ENCODE measurements around the gene LLGL1. TPM values are rescaled to one million over a fixed set of nuclear protein-coding genes. Genes with fewer than 3 reads are reported as not detected.

Gene LLGL1
- total RNA-seq, 2 donors from 2014 or later = 19.5 to 22.3 TPM

DNA sequence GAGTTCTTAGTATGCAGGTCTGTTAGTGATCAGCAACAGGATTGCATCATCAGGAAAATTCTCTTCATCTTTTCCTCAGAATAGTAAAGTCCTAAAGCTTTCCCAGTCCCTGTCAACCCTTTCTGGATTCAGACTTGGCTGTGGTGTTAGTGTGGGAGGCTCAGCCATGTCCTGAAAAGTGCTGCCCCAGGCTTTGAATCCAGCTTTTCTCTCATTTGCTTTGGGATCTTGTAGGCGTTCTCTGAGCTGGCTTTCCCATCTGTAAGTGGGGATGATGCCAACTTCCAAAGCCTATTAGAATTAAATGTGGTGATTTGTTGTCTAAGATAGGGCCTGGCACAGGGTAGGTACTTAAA is 38.8 kb upstream of the LLGL1 start:
- H3K9me3 Mint-ChIP-seq = no peaks in the 10 kb centered on the region
- no peaks in the 10 kb centered on the region for H3K27me3 Mint-ChIP-seq
- H3K27ac Mint-ChIP-seq = peak overlapping the region; percentile 95
- ATAC-seq (replicated peaks) = no peak
- H3K36me3 Mint-ChIP-seq (ENCODE audit: low read depth) = peaks cover 93% of the 10 kb centered on the region
- H3K4me3 Mint-ChIP-seq = peak overlapping the region; percentile 91
- peaks cover 40% of the 10 kb centered on the region for H3K4me1 Mint-ChIP-seq

DNA sequence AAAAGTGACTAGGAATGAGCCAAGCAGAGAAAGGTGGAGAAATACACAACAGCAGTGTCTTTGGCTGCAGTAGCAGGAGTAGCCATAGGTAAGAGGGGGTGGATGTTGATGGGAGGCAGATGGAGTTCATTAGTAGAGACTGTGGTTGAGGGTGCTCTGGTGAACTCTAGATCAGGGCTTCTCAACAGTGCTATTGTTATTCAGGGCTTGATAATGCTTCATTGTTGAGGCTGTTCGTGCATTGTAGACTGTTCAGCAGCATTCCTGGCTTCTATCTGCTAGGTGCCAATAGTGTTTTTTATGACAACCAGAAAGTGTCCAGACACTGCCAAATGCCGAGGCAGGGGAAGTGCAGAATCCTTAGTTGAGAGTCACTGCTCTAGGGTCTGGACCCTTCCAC is 38.2 kb upstream of the LLGL1 start:
- ATAC-seq (replicated peaks) = no peak
- H3K27me3 Mint-ChIP-seq = no peaks in the 10 kb centered on the region
- peak overlapping the region; percentile 91 for H3K4me3 Mint-ChIP-seq
- peak overlapping the region; percentile 95 for H3K27ac Mint-ChIP-seq
- H3K36me3 Mint-ChIP-seq (ENCODE audit: low read depth) = peaks cover 93% of the 10 kb centered on the region
- H3K4me1 Mint-ChIP-seq = peaks cover 34% of the 10 kb centered on the region
- no peaks in the 10 kb centered on the region for H3K9me3 Mint-ChIP-seq

DNA sequence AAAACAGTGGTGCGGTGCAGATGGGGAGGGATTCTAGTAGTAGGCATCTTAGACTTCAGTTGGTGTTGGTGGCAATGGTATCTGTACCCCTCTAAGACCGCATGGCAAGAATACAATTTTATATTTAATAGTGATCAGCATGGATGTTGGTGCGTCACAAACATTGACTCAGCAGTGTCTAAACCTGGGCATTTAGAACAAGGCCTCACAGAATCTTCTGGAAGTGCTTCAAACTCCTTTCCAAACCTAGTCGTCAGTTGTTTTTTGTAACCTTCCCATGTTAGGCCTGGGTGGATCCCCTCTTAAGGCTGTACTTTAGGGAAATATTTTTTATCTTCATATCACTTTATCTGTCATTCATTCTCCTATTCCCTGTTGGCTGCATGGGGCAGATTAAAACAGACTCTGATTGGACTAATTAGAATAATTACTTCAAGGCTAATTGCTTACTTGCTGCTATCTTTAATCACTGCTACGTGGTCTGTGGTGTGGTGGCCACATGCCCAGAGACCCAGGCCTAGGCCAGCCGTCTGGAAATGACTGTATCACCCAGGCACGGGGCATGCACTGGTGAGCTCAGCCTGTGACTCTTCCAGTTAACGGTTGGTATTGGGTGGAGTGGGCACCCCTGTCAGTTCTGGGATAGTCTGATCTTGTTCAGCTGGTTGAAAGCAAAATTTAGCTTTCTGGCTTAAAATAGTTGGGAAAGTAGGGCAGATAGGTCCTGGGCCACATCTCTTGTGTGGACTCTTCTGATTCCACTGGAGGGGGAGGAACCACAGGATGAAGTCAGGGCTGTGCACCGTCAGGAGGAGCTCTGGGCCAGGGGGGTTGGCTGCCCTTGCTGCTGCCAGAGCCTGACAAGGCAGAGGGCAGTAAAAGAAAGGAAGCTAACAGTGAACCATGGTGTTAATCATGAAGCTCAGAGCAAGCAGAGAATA is 37.3 kb upstream of the LLGL1 start:
- ATAC-seq (replicated peaks) = peak; percentile 32
- H3K27me3 Mint-ChIP-seq = no peaks in the 10 kb centered on the region
- H3K4me3 Mint-ChIP-seq = peak overlapping the region; percentile 91
- H3K4me1 Mint-ChIP-seq = peaks cover 33% of the 10 kb centered on the region
- H3K9me3 Mint-ChIP-seq = no peaks in the 10 kb centered on the region
- peaks cover 94% of the 10 kb centered on the region for H3K36me3 Mint-ChIP-seq (ENCODE audit: low read depth)
- H3K27ac Mint-ChIP-seq = peak overlapping the region; percentile 95

DNA sequence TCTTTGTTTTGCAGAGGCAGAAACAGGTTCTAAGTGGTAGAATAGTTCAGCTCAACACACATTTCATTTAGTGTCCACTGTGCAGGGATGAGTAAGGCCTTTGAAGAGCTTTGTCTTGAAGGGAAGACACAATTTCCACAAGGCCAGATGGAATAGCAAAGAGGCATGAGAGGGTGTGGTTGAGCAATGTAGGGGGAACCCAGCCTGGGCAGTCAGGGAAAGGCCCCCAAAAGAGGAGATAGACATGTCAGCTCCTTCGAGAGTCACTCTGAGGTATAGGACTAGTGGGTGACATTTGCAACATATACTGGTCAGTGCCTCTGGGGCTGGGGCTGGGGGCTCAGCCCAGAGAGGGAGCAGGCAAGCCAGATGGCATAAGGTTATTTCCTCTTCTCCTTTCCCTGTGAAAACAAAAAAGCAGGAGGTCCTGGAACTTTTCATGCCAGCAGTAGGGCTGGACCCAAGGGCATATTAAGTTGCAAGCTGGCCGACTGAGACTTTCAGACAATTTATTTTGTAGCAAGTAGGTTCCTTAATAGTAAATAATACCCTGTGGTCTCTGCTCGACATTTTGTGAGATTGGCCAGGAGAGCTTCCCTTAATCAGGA is 34.7 kb upstream of the LLGL1 start:
- no peaks in the 10 kb centered on the region for H3K27me3 Mint-ChIP-seq
- H3K36me3 Mint-ChIP-seq (ENCODE audit: low read depth) = peaks cover 97% of the 10 kb centered on the region
- H3K4me3 Mint-ChIP-seq = peak overlapping the region; percentile 49
- H3K4me1 Mint-ChIP-seq = peaks cover 39% of the 10 kb centered on the region
- ATAC-seq (replicated peaks) = no peak
- H3K27ac Mint-ChIP-seq = peak overlapping the region; percentile 32
- no peaks in the 10 kb centered on the region for H3K9me3 Mint-ChIP-seq

DNA sequence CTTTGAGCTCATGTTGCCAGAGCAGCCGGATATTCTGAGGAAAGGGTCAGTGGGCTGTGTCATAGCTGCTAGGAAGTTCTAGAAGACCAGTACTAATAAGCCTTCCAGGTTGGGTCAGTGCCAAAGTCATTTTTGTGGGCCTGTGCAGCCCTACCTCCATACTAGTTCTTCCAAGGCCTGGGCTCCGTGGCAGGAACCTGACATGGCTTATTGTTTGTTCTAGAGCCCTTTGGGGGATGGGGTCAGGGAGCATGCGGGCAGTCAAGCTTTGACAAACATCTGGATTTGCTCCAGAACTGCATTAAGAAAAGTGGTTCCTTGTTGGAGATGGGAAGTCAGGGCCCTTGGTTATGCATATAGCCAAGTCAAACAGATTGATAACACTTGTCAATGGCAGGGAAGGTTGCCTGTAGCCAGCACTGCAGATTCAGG is 34.2 kb upstream of the LLGL1 start:
- Mint-ChIP-seq H3K9me3 (no peaks in the 10 kb centered on the region), H3K36me3 (ENCODE audit: low read depth) (peaks cover 97% of the 10 kb centered on the region), H3K27ac (no peak overlapping the region), H3K4me1 (peaks cover 39% of the 10 kb centered on the region), H3K4me3 (peak overlapping the region; percentile 49), H3K27me3 (no peaks in the 10 kb centered on the region)
- no peak for ATAC-seq (replicated peaks)

DNA sequence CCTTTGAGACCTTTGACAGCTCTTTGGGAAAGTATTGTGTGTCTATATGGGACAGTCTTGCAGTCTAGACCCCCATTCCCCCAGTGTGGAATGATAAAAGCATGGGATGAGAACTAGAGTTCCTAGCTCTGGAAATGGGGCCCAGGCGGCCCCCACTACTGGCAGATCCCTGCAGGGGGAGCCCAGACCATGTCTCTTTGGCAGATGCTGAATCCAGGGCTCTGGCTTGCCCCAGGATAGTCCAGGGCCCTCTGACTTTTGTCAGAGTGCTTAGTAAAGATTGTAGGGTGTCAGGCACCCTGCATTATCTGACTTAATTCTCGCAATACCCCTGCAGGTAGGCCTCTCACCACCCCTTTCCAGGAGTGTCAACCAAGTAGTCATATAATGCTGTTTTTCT is 33.5 kb upstream of the LLGL1 start:
- H3K27me3 Mint-ChIP-seq = no peaks in the 10 kb centered on the region
- H3K4me3 Mint-ChIP-seq = peak overlapping the region; percentile 49
- H3K36me3 Mint-ChIP-seq (ENCODE audit: low read depth) = peaks cover 97% of the 10 kb centered on the region
- no peak for ATAC-seq (replicated peaks)
- H3K27ac Mint-ChIP-seq = no peak overlapping the region
- H3K9me3 Mint-ChIP-seq = no peaks in the 10 kb centered on the region
- peaks cover 36% of the 10 kb centered on the region for H3K4me1 Mint-ChIP-seq

DNA sequence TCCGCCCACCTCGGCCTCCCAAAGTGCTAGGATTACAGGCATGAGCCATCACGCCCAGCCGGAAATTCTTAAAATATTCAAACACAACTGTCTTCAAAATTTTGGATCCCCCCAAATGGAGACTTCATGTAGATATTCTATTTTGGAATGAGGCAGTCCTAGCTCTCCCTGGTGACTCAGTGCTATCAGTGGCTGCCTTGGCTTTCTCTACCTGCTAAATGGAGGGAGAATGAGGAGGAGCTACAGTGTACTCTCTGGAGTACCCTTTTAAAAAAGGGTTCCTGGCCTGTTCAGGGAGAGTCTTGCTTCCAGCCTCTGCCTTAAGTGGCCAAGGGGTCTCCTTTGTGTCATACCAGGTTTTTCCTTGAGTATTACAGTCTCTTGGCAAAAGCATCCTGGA is 31.0 kb upstream of the LLGL1 start:
- H3K27me3 Mint-ChIP-seq = no peaks in the 10 kb centered on the region
- peaks cover 37% of the 10 kb centered on the region for H3K4me1 Mint-ChIP-seq
- no peak for ATAC-seq (replicated peaks)
- no peaks in the 10 kb centered on the region for H3K9me3 Mint-ChIP-seq
- H3K27ac Mint-ChIP-seq = no peak overlapping the region
- H3K36me3 Mint-ChIP-seq (ENCODE audit: low read depth) = peaks cover 97% of the 10 kb centered on the region
- H3K4me3 Mint-ChIP-seq = no peak overlapping the region

DNA sequence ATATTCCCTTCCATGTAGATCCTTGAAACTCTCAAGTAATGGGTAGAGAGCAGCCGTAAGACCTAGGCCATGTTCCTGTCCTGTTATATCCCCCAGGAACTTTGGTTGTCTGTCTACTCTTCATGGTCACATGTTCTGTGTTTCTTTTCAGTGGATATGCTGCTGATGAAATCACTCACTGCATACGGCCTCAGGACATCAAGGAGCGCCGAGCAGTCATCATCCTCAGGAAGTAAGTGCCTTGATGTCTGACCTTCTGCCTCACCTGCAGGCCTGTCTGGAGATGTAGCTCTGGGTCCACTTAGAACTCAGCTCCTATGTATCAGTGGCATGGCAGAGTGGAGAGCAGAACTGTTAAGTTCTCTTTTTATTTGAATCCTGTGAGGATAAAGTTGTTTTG is 30.6 kb upstream of the LLGL1 start:
- no peak for ATAC-seq (replicated peaks)
- Mint-ChIP-seq H3K4me3 (no peak overlapping the region), H3K27me3 (no peaks in the 10 kb centered on the region), H3K4me1 (peaks cover 34% of the 10 kb centered on the region), H3K36me3 (ENCODE audit: low read depth) (peaks cover 97% of the 10 kb centered on the region), H3K9me3 (no peaks in the 10 kb centered on the region), H3K27ac (no peak overlapping the region)

DNA sequence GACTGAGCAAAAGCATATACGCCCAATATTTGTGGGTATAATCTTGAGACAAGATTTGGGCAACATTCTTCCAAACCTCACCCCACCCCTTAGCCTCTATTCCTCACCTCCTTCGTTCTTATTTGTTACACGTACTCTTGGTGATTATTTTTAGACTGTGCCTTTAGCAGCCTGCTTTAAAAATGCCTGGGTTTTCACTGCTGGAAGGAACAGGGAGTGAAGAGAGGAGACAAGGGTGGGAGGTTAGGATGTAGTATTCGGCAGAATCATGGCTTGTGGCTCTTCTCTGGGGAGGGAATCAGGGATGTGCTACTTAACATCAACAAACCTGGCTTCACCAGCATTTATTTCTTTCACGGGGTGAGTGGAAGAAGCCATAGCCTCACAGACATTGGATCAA is 30.2 kb upstream of the LLGL1 start:
- no peaks in the 10 kb centered on the region for H3K9me3 Mint-ChIP-seq
- no peak for ATAC-seq (replicated peaks)
- peaks cover 97% of the 10 kb centered on the region for H3K36me3 Mint-ChIP-seq (ENCODE audit: low read depth)
- no peak overlapping the region for H3K4me3 Mint-ChIP-seq
- no peaks in the 10 kb centered on the region for H3K27me3 Mint-ChIP-seq
- H3K4me1 Mint-ChIP-seq = peaks cover 32% of the 10 kb centered on the region
- no peak overlapping the region for H3K27ac Mint-ChIP-seq

DNA sequence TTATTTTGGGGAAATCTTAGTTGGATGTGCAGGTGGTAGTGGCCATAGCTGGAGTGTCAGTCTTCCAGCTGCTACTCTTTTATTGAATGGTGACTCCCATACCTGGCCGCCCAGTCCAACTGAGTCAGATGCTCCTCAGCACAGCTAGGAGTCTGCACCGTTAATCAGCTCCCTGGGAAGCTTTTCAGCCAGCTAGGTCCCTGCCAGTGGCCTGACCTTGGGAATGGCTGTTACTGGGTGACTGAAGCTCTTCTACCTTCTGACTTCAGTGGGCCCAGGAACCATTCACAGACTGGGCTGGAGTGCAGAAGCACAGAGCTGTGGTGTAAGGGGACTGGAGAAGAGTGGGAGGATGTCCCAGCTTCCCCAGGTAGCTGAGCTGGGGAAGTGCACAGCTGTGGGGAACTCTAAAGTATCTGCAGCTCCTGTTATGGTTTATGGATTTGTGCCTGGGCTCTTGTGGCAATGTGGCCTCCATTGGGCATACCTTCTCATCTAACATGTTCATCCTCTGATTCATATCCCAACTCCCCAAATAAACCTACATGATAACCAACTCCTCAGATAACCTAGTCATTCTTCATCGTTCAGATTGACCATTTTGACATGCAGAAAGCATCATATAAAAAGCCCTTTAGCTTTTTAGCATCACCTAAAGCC is 27.8 kb upstream of the LLGL1 start:
- Mint-ChIP-seq H3K9me3 (no peaks in the 10 kb centered on the region), H3K27ac (peak overlapping the region; percentile 25)

DNA sequence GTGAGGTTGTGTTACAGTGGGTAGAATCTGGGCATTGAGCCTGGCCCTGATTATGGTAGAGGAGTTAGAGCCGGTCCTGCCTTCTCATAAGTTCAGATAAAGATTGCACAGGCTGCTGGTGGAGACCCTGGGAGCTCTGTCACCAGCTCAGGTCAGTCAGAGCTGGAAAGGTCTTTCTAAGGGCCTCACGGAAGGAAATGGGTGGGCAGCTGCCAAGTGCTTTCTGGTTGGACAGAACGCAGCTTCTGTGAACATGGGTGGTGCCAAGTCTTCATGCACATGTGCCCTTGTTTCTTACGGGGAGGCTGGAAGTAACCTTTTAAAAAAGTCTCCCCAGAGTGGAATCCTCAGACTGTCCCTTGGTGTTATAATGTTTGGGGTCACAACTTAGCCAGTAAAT is 26.9 kb upstream of the LLGL1 start:
- peaks cover 96% of the 10 kb centered on the region for H3K36me3 Mint-ChIP-seq (ENCODE audit: low read depth)
- ATAC-seq (replicated peaks) = no peak
- H3K27ac Mint-ChIP-seq = peak overlapping the region; percentile 25
- peaks cover 27% of the 10 kb centered on the region for H3K4me1 Mint-ChIP-seq
- H3K27me3 Mint-ChIP-seq = no peaks in the 10 kb centered on the region
- no peaks in the 10 kb centered on the region for H3K9me3 Mint-ChIP-seq
- H3K4me3 Mint-ChIP-seq = peak overlapping the region; percentile 12

More for the DNA sequence above, 27.8 kb upstream of the LLGL1 start:
- Mint-ChIP-seq H3K4me3 (peak overlapping the region; percentile 12), H3K27me3 (no peaks in the 10 kb centered on the region), H3K4me1 (peaks cover 29% of the 10 kb centered on the region), H3K36me3 (ENCODE audit: low read depth) (peaks cover 97% of the 10 kb centered on the region)
- ATAC-seq (replicated peaks) = no peak

DNA sequence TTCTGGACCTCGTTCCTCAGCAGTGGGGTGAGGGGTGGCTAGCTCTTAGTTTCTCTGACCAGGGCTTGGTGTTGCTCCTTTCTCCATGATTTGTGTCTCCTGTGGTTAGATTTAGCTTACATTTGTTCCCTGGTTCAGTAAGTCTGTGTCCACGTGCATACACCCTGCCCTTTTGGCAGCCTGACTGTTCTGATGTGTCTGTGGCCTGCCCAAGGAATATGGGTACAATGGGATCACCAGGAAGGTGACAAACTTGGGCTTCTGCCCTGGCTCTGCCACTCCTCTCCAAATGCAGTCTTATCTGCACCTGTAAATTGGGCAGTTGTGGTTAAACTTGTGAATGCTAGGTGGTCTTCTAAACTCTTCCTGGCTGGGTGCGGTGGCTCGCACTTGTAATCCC is 24.3 kb upstream of the LLGL1 start:
- peaks cover 23% of the 10 kb centered on the region for H3K4me1 Mint-ChIP-seq
- H3K27ac Mint-ChIP-seq = peak overlapping the region; percentile 48
- H3K9me3 Mint-ChIP-seq = no peaks in the 10 kb centered on the region
- H3K27me3 Mint-ChIP-seq = no peaks in the 10 kb centered on the region
- no peak overlapping the region for H3K4me3 Mint-ChIP-seq
- ATAC-seq (replicated peaks) = no peak
- peaks cover 94% of the 10 kb centered on the region for H3K36me3 Mint-ChIP-seq (ENCODE audit: low read depth)

DNA sequence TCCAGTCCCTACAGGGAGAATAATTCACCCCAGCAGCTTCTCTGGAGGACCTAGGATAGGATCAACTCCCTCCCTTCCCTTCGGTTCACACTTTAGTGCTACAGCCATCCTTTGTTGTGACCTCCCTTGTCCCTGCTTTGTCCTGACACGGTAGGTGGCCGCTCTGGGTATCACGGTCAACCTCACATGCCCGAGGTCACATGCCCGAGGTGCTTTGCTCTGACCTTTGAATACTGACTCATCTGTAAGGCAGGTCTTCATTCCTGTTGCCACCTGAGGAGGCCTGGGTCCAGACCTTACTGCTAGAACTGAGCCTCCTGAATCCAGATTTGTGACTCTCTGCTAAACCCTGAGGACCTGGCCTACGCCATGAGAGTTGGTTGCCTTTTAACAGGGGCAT is 22.1 kb upstream of the LLGL1 start:
- Mint-ChIP-seq H3K4me1 (peaks cover 16% of the 10 kb centered on the region), H3K27me3 (no peaks in the 10 kb centered on the region), H3K36me3 (ENCODE audit: low read depth) (peaks cover 94% of the 10 kb centered on the region), H3K9me3 (no peaks in the 10 kb centered on the region), H3K4me3 (no peak overlapping the region), H3K27ac (no peak overlapping the region)
- ATAC-seq (replicated peaks) = no peak

DNA sequence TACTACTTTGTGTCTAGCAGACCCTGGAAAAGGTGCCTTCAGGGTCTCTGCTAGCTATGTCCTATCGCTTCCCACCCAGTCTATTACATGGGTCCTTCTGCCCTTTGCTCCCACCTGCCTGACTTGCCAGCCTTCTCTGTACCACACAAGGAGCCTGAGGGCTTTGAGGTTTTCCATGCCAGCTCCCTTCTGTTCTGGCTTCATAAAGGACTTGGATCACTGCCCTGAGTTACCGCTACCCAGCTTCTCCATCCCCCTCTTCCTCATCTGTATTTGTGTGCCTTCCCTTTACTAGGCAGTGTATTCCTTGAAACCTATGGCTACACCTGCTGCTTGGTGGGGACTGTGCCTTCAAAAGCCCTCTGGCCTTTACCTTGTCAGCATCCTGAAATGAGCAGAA is 19.6 kb upstream of the LLGL1 start:
- H3K27me3 Mint-ChIP-seq = no peaks in the 10 kb centered on the region
- H3K36me3 Mint-ChIP-seq (ENCODE audit: low read depth) = peaks cover 94% of the 10 kb centered on the region
- no peaks in the 10 kb centered on the region for H3K9me3 Mint-ChIP-seq
- H3K27ac Mint-ChIP-seq = peak overlapping the region; percentile 84
- ATAC-seq (replicated peaks) = no peak
- peaks cover 3% of the 10 kb centered on the region for H3K4me1 Mint-ChIP-seq
- no peak overlapping the region for H3K4me3 Mint-ChIP-seq

DNA sequence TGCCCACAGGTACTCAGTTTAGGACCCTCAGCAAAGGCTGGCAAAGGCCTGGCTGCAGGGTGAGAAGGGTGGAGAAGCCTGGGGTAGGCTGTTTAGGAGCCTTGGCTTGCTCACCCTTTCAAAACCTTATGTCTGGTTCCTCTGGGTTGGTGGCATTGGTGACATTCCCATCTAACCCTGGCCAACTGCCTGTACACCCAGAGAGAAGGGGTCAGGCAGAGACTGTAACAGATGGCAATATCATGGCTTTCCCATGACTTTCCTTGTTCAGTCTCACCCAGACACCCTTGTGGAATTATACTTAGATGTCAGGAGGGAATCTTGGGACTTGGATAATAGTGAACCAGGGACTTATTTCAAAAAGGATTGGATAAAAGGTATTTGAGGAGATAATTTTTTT is 18.5 kb upstream of the LLGL1 start:
- Mint-ChIP-seq H3K4me1 (no peaks in the 10 kb centered on the region), H3K9me3 (no peaks in the 10 kb centered on the region), H3K27ac (peak overlapping the region; percentile 43), H3K36me3 (ENCODE audit: low read depth) (peaks cover 86% of the 10 kb centered on the region), H3K27me3 (no peaks in the 10 kb centered on the region), H3K4me3 (no peak overlapping the region)
- ATAC-seq (replicated peaks) = no peak

All from activated T-helper 17 cell treated with anti-CD3 and anti-CD28 coated beads, Interleukin-2, amount 50 U/mL, for 72 hours (primary cell).